ENCODE results near the gene IRGM. TPM values are rescaled to one million over a fixed set of nuclear protein-coding genes. Genes with fewer than 3 reads are reported as not detected.
"Not testable (repeated sequence)": the region's sequence is repeated elsewhere in the genome, so short reads cannot be mapped to it uniquely, and the experiment has no call there.

IRGM gene
- total RNA-seq, 2 experiments from 2014 or later = 2.2 to 4.0 TPM

DNA sequence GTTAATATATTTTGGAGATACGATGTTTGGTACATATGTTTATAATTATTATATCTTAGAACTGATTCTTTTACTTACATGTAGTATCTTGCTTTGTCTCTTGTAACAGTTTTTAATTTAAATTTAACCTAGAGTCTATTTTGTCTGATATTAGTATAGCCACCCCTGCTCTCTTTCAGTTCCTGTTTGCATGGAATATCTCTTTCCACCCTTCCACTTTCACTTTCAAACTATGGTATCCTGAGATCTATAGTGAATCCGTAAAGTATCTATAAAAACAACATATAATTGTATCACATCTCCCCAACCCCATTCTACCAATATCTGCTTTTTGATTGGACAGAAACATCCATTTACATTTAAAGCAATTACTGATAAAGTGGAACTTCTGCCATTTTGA is 7.2 kb downstream of the IRGM start:
- CTCF ChIA-PET = no interaction called here
- H3K27ac ChIP-seq (ENCODE audit: low read depth in 1 of 2, low read length in 2 of 2) = no peak overlapping the region

DNA sequence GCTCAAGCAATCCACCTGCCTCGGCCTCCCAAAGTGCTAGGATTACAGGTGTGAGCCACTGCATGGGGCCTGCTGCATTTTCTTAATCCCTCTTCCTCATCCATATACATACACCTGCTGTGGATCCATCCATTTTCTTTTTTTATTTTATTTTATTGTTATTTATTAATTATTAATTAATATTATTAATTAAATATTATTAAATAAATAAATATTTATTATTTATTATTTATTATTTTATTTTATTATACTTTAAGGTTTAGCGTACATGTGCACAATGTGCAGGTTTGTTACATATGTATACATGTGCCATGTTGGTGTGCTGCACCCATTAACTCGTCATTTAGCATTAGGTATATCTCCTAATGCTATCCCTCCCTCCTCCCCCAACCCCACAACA is 10.4 kb downstream of the IRGM start:
- H3K4me3 Mint-ChIP-seq; H3K9me3 Mint-ChIP-seq; DNase-seq; H3K4me1 ChIP-seq (ENCODE audit: insufficient read depth, low read length); H3K4me3 ChIP-seq (ENCODE audit: low read length); CTCF ChIA-PET; POLR2A ChIA-PET; H3K27ac Mint-ChIP-seq; H3K9me3 ChIP-seq (ENCODE audit: control insufficient read depth in 1 of 2, insufficient read depth in 1 of 2, low read length in 2 of 2); ATAC-seq (ENCODE audit: poor library complexity); intact Hi-C loops (cut with DNase I, micrococcal nuclease); H3K36me3 ChIP-seq (ENCODE audit: insufficient read depth, low read length); H3K27me3 Mint-ChIP-seq; H3K27ac ChIP-seq (ENCODE audit: low read depth in 1 of 2, low read length in 2 of 2); H3K27me3 ChIP-seq (ENCODE audit: control insufficient read depth in 1 of 2, insufficient read depth in 2 of 2, low read length in 2 of 2): not testable (repeated sequence)
- peaks cover 12% of the 10 kb centered on the region for H3K4me1 Mint-ChIP-seq (ENCODE audit: low read depth)
- H3K36me3 Mint-ChIP-seq (ENCODE audit: low read depth) = peaks cover 22% of the 10 kb centered on the region

More for the DNA sequence above, 7.2 kb downstream of the IRGM start:
- H3K4me3 Mint-ChIP-seq = peak overlapping the region; percentile 22
- intact Hi-C loops (cut with DNase I, micrococcal nuclease) = no loop called here
- POLR2A ChIA-PET = no interaction called here
- H3K27ac Mint-ChIP-seq = no peak overlapping the region
- Histone ChIP-seq H3K36me3 (ENCODE audit: insufficient read depth, low read length) (no peaks in the 10 kb centered on the region), H3K9me3 (ENCODE audit: control insufficient read depth in 1 of 2, insufficient read depth in 1 of 2, low read length in 2 of 2) (no peaks in the 10 kb centered on the region), H3K4me1 (ENCODE audit: insufficient read depth, low read length) (no peaks in the 10 kb centered on the region), H3K4me3 (ENCODE audit: low read length) (no peak overlapping the region), H3K27me3 (ENCODE audit: control insufficient read depth in 1 of 2, insufficient read depth in 2 of 2, low read length in 2 of 2) (no peaks in the 10 kb centered on the region)
- ATAC-seq (ENCODE audit: poor library complexity) (no peak), DNase-seq (peak in 1 of 14 experiments; percentile 29)
- no peaks in the 10 kb centered on the region for H3K27me3 Mint-ChIP-seq
- H3K4me1 Mint-ChIP-seq (ENCODE audit: low read depth) = peaks cover 20% of the 10 kb centered on the region
- TF ChIP-seq, protein P1, sequence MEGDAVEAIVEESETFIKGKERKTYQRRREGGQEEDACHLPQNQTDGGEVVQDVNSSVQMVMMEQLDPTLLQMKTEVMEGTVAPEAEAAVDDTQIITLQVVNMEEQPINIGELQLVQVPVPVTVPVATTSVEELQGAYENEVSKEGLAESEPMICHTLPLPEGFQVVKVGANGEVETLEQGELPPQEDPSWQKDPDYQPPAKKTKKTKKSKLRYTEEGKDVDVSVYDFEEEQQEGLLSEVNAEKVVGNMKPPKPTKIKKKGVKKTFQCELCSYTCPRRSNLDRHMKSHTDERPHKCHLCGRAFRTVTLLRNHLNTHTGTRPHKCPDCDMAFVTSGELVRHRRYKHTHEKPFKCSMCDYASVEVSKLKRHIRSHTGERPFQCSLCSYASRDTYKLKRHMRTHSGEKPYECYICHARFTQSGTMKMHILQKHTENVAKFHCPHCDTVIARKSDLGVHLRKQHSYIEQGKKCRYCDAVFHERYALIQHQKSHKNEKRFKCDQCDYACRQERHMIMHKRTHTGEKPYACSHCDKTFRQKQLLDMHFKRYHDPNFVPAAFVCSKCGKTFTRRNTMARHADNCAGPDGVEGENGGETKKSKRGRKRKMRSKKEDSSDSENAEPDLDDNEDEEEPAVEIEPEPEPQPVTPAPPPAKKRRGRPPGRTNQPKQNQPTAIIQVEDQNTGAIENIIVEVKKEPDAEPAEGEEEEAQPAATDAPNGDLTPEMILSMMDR (IDR thresholded peaks at IDR 0.05) = no peak
- H3K36me3 Mint-ChIP-seq (ENCODE audit: low read depth) = peaks cover 5% of the 10 kb centered on the region
- H3K9me3 Mint-ChIP-seq = peaks cover 2% of the 10 kb centered on the region

DNA sequence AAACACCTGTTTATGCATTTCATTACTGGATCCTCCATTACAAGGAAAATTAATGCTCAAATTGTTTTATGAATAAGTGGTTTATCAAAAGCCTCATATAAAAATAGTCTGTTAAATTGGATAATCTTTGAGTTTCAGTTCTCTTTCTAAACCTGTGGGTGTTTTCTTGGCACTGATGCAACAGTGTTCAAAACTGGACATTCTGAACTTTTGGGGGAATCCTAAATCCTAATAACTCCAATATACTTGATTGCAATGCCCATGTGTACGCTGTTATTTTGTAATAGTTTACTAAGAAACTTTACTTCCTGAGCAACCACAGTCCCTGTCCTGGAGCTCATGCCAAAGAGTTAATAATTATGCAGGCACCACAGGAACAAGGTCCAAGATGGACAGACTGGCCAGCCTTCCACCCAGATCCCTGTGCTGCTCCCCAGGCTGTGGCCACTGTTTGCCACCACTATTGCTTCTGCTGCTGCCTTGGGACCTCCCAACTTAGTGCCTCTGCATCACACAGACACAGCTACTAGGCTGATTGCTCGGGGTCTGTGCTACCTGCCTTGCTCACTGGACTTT is 14.0 kb downstream of the IRGM start:
- H3K27me3 ChIP-seq (ENCODE audit: control insufficient read depth in 1 of 2, insufficient read depth in 2 of 2, low read length in 2 of 2) = peaks cover 0 to 2% of the 10 kb centered on the region in 2 experiments
- CTCF ChIA-PET = no interaction called here
- Mint-ChIP-seq H3K4me1 (ENCODE audit: low read depth) (no peaks in the 10 kb centered on the region), H3K27me3 (no peaks in the 10 kb centered on the region), H3K9me3 (peaks cover 9% of the 10 kb centered on the region), H3K27ac (no peak overlapping the region), H3K4me3 (no peak overlapping the region), H3K36me3 (ENCODE audit: low read depth) (peaks cover 20% of the 10 kb centered on the region)
- POLR2A ChIA-PET = no interaction called here
- ATAC-seq (ENCODE audit: poor library complexity) (no peak), DNase-seq (no peak)
- no peak overlapping the region for H3K27ac ChIP-seq (ENCODE audit: low read depth in 1 of 2, low read length in 2 of 2)
- peaks cover 3 to 6% of the 10 kb centered on the region in 2 experiments for H3K9me3 ChIP-seq (ENCODE audit: control insufficient read depth in 1 of 2, insufficient read depth in 1 of 2, low read length in 2 of 2)
- no peaks in the 10 kb centered on the region for H3K4me1 ChIP-seq (ENCODE audit: insufficient read depth, low read length)
- intact Hi-C loops (cut with DNase I, micrococcal nuclease) = no loop called here
- no peaks in the 10 kb centered on the region for H3K36me3 ChIP-seq (ENCODE audit: insufficient read depth, low read length)
- no peak overlapping the region for H3K4me3 ChIP-seq (ENCODE audit: low read length)
- TF ChIP-seq, protein P1 (IDR thresholded peaks at IDR 0.05) = no peak

DNA sequence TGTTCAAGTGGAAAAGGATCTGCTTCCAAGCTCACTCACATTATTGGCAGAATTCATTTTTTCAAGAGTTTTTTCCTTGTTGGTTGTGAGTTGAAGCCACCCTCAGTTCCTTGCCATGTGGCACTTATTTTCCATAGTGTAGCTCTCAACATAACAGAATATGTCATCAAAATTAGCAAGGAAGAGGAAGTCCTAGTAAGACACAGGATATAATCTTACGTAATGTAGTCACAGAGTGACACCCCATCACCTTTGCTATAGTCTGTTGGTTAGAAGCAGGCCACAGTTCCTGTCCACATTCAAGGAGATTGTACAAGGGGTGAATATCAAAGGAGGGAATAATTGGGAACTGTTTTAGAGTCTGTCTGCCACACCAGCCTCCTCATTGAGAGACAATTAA is 15.7 kb downstream of the IRGM start:
- peaks cover 0 to 2% of the 10 kb centered on the region in 2 experiments for H3K27me3 ChIP-seq (ENCODE audit: control insufficient read depth in 1 of 2, insufficient read depth in 2 of 2, low read length in 2 of 2)
- H3K27me3 Mint-ChIP-seq = no peaks in the 10 kb centered on the region
- peaks cover 10% of the 10 kb centered on the region for H3K9me3 Mint-ChIP-seq
- intact Hi-C loops (cut with DNase I, micrococcal nuclease) = no loop called here
- H3K4me1 ChIP-seq (ENCODE audit: insufficient read depth, low read length) = no peaks in the 10 kb centered on the region
- H3K4me1 Mint-ChIP-seq (ENCODE audit: low read depth) = no peaks in the 10 kb centered on the region
- no peak overlapping the region for H3K4me3 ChIP-seq (ENCODE audit: low read length)
- DNase-seq = no peak
- ChIA-PET CTCF (no interaction called here), POLR2A (no interaction called here)
- no peaks in the 10 kb centered on the region for H3K36me3 ChIP-seq (ENCODE audit: insufficient read depth, low read length)
- H3K36me3 Mint-ChIP-seq (ENCODE audit: low read depth) = peaks cover 29% of the 10 kb centered on the region
- peaks cover 6 to 7% of the 10 kb centered on the region in 2 experiments for H3K9me3 ChIP-seq (ENCODE audit: control insufficient read depth in 1 of 2, insufficient read depth in 1 of 2, low read length in 2 of 2)
- TF ChIP-seq, protein P1 (IDR thresholded peaks at IDR 0.05) = no peak
- ATAC-seq (ENCODE audit: poor library complexity) = no peak
- no peak overlapping the region for H3K27ac Mint-ChIP-seq
- H3K4me3 Mint-ChIP-seq = no peak overlapping the region
- no peak overlapping the region for H3K27ac ChIP-seq (ENCODE audit: low read depth in 1 of 2, low read length in 2 of 2)
